Skeletal muscle cell (primary cell): ENCODE results near the gene LIMS1.
"Not testable (repeated sequence)": the region's sequence is repeated elsewhere in the genome, so short reads cannot be mapped to it uniquely, and the experiment has no call there.

Source experiments
- DNase-seq: peaks from one replicate; pipeline ENCODE4 v3.0.0-alpha.2; 2010; ENCODE audit warnings: low read depth
- H3K4me3 ChIP-seq: 2 replicates; pipeline ENCODE4 v1.5.1; 2011; ENCODE audit warnings: low read depth, mild to moderate bottlenecking, control low read depth, low read length, moderate library complexity

The LIMS1 gene, protein sequence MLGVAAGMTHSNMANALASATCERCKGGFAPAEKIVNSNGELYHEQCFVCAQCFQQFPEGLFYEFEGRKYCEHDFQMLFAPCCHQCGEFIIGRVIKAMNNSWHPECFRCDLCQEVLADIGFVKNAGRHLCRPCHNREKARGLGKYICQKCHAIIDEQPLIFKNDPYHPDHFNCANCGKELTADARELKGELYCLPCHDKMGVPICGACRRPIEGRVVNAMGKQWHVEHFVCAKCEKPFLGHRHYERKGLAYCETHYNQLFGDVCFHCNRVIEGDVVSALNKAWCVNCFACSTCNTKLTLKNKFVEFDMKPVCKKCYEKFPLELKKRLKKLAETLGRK

DNA sequence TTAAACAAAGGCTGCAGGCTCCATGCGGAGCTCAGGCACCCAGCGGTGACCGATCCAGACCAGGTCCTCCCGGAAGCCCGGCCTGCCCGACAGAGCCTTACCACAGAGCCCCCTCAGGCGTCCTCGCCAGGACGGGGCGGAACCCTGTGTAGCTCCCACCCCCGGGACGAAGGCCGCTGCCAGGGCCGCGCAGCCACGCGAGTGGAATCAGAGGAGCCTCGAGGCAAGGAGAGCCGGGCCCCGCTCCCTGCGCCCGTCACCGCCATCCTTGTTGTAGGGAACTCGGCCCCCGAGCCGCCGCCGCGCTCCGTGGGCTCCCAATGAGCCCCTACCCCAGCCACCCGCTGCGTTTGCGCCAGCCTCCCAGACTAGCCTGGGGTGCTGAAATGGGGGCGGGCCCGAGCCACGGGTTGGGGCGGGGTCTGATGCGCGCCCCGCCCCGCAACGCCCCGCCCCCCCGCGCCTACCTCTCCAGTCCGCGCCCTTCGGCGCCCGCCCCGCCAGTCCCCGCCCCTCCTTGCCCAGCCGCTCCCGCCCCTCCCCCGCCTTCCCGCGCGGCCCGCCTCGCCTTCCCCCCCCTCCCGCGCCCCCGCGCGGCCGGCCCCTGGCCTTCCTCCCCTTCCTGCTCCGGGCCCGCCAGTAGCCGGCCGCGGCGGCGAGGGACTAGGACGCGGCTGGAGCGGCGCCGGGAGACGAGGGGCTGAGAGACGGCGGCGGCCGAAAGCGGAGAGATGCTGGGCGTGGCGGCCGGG is at the start of gene LIMS1:
Gene LIMS1, plus strand, starts transcription at position 639 of the 752 bp plus-strand sequence. Its CDS starts 93 bp downstream, at position 732.
- peak within 1 kb of the TSS; percentile 76 for H3K4me3 ChIP-seq
- peak; percentile 60 for DNase-seq

DNA sequence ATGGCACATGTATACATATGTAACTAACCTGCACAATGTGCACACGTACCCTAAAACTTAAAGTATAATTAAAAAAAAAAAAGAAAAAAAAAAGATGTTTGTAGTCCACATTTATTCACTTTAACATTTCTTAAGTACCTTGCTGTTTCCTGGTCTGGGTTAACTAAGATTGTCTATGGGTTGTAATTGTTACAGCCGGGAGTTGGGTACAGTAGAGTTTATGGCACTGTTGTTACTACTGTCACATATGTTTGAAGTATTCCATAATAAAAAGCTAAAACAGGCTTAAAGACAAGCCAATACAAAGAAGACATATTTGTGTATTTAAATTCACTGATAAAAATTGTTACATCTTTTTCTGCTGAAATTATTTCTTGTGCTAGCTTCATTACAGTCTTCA is 49.0 kb upstream of the LIMS1 start:
- DNase-seq = no peak
- no peak overlapping the region for H3K4me3 ChIP-seq

DNA sequence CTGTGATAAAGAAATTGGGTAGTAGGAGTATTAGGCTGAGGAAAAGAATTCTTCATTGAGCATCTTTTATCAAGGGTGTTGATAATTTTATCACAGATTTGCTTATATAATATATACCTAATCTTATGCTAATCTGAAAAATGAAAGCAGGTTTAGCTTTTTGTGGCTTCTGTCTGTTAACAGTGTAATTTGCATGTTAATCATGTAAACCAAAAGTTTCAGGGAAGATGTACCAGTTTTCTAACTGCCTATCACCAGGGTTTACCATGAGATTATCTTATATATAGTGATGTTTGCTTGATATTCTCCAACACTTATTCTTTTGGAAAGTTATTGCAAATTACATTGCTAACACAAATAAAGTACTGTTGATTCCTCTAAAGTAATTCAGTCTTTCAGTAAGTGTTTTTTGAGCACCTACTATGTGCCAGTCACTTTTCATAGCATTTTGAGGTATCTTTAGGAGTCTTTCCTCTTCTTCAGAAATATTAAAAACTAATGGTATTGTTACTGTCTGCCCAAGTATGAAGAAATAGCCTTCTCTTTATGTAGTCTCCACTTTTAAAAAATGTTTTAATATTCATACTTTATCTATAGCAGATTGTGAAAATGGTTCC is 43.7 kb upstream of the LIMS1 start:
- DNase-seq = no peak
- no peak overlapping the region for H3K4me3 ChIP-seq

DNA sequence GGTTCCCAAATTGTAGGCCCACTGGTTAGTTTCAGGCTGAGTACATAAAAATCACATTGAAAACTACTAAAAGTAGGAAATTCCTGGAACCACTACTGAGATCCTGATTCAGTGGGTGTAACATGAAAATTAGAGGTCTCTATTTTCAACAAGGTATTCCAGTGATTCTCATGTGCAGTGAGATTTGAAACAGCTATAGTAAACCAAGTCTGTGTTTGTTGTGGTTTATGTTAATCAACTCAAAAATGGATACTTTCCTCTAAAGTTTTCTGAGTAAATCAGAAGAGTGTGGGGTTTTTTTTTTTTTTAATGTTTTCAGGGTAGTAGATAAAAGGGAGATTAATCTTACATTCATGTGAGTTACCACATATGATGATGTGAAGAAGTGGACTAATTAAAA is 42.4 kb upstream of the LIMS1 start:
- no peak for DNase-seq
- H3K4me3 ChIP-seq = no peak overlapping the region

DNA sequence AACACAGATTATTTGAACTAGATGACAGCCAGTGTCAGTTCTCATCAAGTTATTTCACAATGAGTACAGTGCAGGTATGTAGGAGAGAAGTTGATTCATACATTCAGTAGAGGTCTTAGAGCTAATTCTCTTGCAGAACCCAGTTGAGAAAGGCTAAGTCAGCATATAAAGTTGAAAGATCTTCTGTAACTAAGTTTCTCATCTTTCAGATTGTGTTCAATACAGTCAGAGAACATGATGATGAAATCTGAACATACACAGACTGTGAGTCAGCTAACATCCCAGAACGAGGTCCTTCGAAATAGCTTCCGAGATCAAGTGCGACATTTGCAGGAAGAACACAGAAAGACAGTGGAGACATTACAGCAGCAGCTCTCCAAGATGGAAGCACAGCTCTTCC is 41.9 kb upstream of the LIMS1 start:
- H3K4me3 ChIP-seq = no peak overlapping the region
- DNase-seq = peak; percentile 91

DNA sequence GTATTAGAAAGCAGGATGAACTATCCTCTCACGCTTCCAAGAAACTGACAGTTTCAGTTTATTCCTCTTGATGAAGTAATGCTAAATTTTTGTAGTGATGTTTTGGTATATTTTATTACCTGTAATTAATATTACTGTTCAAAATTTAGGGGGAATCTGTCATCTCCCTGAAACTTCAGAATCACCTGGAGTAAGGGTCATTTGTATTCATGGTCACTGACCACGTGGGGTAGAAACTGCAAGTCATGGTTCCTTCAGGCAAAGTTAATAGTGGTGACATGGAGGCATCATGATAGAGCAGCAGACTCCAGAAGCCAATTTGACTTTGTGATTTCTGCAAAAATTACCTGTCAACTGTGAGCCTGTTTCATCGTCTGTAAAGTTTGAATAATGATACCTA is 38.1 kb upstream of the LIMS1 start:
- DNase-seq, H3K4me3 ChIP-seq: not testable (repeated sequence)

DNA sequence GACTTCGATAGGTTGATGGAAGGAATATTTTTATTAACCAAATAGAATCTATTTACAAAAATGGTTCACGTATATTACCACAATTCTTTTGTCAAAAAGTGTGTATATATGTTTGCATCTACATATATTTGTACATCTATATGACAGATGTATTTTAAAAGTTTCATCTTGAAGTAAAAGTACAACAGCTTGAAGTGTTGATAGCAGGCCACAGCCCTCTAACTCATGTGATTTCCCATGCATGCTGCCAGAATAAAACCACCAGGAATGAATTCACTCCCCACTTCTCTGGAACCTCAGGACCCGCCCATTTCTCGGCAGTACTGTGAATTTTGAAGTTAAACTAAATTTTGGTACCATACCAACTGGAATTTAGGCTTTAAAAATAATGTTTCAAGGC is 26.6 kb upstream of the LIMS1 start:
- DNase-seq, H3K4me3 ChIP-seq: not testable (repeated sequence)

DNA sequence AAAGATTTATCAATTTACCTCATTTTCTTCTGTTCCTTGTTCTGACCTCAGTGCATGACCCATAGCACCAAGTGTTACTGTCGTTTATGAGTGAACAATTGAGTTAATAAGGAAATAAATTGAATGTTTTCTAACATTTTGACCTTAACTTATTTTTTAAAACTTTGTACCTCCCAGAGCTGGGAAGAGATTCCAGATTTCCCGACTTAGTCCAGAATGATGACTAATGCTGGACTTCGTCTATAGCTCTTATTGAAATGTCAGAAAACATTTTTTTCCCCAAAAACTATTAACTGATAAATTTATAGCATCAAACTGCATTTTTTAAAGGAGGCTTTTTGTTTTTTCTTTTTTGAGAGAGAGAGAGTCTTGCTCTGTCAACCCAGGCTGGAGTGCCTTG is 21.8 kb upstream of the LIMS1 start:
- H3K4me3 ChIP-seq = not testable (repeated sequence)
- DNase-seq = peak; percentile 7

DNA sequence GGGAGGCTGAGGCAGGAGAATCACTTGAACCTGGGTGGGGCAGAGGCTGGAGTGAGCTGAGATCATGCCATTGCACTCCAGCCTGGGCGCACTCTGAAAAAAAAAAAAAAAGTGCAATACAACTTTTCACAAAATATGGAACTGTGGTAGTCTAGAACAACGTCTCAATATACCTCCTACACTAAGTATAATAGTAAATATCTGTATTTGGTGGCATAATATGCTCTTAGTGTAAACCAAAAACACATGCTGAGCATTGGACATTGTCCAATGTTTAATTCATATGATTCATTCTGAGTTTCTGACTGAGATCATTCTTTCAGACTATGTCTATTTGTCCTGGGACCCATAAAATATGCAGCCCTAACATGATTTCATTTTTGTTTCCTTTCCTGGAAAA is 19.8 kb upstream of the LIMS1 start:
- DNase-seq, H3K4me3 ChIP-seq: not testable (repeated sequence)

DNA sequence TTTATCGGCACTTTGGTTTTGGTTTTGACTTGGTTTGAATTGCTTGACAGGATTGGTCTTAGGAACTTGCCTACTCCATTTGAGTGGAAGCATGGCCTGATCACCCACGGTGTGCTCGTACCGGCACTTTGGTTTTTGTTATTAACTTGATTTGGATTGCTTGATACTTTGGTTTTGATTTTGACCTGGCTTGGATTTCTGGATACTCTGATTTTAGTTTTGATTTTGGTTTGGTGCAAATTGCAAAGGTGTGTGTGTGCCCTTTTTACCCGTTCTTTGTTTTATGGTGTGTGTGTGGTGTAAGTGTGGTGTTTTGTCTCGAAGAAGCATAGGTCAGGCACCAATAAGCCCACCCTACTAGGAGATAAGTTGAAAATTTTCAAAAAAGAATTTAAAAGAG is 9.6 kb upstream of the LIMS1 start:
- DNase-seq = not testable (repeated sequence)

DNA sequence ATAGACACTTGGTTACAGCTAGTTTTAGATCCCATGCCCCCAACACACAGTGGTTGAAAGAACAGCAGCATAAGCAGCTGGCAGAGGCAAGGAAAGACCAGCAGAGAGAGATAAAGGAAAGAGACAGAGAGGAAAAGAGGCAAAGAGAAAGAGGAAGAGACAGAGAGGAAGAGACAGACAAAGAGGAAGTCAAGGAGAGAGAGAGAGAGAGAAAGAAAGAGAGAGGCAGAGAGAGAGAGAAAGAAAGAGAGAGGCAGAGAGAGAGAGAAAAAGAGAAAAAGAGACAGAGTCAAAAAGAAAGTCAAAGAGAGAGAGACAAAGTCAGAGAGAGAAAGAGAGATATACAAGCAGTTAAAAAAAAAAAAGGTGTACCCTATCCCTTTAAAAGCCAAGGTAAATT is 9.0 kb upstream of the LIMS1 start:
- DNase-seq, H3K4me3 ChIP-seq: not testable (repeated sequence)

More for the DNA sequence above, 9.6 kb upstream of the LIMS1 start:
- not testable (repeated sequence) for H3K4me3 ChIP-seq

DNA sequence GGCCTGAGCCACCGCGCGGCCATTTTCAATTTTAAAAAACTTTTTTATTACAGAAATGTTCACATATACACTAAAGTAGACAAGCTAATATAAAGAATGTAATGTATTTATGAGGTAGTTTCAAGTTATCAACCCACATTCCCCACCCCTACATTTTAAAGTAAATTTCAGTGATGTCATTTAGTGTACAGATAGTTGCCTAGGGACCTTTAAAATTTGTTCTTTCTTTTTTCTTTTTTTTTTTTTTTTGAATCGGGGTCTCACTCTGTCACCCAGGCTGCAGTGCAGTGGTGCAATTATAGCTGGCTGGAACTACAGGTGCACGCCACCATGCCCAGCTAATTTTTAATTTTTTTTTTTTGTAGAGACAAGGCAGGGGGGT is 2.6 kb upstream of the LIMS1 start:
- no peak for DNase-seq
- H3K4me3 ChIP-seq = no peak overlapping the region

DNA sequence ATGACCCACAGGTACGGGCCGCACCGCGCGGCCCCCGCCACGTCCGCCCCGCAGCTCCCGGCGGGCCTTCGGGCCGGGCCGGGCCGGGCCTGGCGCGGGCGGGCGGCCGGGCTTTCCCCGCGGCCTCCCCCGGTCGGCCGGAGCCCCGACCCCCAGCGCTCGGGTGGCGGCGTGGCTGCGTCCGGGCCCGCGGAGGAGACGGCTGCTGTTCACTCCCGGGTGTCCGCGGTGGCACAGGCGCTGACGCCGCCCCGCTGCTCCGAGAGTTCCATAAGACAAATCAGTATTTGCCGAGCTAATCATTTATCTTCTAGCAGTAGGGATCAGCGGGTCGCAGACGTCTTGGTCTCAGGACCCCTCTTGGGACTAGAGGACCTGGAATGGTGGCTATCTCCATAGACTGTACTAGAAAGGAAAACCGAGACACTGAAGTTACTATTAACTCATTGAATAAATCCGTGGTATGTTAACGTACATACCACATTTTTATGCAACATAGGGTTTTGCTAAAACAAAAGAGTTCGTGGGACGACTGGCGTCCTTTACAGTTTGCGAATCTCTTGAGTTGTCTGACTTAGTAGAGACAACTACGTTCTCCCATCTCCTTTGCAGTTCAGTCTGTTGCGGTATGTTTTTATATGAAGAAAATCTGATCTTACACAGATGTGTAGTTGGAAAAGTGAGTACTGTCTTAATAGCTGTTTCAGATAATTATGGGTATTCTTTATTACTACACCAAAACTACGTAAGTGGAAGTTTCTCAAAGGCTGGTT is 500 bp downstream of the LIMS1 start:
- peak overlapping the region; percentile 76 for H3K4me3 ChIP-seq
- no peak for DNase-seq

DNA sequence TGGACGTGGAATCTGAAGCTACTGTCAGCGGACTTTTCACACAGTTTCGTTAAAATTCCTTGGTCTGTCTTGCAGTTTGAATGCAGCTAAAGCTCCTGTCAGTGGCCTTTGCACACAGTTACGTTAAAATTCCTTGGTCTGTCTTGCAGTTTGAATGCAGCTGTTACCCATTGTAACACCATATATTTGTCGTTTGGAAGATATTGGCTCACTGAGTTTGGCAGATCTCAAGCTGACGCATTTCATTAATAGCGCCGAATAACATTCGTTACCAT is 1.0 kb downstream of the LIMS1 start:
- no peak for DNase-seq
- H3K4me3 ChIP-seq = peak overlapping the region; percentile 76

DNA sequence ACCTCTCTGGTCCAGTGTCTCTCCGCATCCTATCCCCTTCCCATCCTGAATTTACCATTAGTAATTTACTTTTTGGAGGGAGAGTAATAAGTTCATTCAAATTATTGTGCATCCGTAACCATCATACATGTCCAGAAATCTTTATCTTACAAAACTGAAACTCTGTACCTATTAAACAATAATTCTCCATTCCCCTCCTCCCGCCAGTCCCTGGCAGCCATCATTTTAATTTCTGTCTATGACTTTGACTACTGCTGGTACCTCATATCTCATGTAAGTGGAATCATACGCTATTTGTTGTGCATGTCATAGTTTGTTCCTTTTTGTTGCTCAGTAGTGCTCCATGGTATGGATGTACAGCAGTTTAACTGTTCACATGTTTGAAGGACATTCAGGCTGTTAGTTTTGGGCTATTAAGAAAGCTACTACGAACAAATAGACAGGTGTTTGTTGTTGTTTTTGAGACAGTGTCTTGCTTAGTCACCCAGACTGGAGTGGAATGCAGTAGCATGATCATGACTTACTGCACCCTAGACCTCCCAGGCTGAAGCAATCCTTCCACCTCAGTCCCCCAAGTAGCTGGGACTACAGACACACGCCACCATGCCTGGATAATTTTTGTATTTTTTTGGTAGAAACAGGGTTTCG is 2.0 kb downstream of the LIMS1 start:
- peak overlapping the region; percentile 76 for H3K4me3 ChIP-seq
- no peak for DNase-seq

DNA sequence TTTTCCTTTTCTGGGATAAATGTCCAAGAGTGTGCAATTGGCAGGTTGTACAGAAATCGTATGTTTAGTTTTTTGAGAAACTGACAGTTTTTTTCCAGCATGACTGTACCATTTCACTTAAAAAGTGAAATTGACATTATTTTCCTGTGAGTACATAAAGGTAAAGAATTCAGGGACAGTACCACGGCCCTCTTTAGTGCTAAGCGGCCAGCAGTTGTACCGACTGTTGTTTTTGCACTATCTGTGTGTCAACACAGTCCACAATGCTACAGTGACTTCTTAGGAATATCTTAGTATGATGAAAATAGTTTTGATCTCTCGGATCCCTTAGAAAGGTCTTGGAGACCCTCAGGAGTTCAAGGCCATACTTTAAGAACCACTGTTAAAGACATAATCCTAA is 2.6 kb downstream of the LIMS1 start:
- no peak for DNase-seq
- no peak overlapping the region for H3K4me3 ChIP-seq

DNA sequence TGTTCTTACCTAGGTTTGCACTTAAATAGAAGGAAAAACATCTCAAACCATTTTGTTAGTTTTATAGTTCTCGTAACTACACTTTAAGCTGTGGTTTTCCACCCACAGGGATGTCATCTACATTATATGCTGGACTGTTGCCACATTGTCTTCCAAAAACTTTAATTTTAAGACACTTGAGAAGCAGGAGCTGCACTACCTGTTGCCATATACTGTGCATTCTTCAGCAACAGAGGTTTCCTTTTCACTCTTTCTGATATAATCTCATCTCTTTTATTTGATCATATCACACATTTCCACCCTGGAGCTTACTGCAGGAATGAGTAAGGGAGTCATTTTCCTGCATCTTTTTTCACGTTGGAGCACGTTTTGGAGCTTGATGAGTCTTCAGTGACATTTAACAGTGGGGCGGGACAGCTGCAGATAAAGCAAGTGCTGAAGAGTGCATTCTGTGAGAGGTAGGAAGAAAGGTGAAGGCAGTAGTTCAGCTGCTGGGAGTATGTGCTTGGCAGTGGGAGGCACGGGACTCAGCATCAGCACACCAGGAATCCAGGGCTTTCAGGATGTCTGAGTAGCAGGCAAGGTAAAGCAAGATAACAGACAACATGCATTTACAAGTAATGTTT is 3.8 kb downstream of the LIMS1 start:
- H3K4me3 ChIP-seq = no peak overlapping the region
- DNase-seq = no peak

DNA sequence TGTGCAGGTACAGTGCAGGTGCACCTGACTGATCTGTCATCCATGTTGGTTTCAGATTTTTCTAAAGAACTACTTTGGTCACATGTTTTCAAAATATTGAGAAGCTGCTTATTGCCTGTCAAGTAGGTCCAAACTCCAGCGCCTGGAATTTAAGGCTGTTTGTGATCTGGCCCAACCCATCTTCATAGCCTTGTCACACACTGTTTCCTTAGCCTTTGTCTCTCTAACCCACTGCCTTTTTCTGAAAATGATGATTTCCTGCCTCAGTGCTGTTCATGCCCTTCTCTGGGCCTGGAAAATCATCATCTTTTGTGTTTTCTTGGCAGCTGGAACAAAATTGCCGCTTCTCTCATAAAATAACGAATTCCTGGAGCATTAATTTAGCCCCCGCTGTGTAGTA is 7.2 kb downstream of the LIMS1 start:
- H3K4me3 ChIP-seq = no peak overlapping the region
- DNase-seq = no peak

DNA sequence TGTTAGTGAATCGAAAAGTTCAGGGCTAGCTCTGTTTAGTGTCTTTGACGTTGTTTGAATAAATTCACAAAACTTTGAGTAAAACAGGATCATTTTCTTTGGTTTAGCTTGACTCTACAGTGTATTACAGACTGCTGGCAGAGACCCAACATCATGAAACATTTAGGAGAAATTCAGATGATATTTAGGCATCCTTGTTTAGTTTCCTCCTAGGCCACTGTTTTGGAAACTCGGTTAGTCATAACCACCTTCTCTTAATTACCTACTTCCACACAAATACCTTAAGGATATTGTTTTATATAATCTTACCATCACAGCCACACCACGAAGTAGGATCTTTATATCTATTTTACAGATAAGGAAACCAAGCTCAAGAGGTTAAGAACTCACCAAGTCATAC is 7.8 kb downstream of the LIMS1 start:
- no peak overlapping the region for H3K4me3 ChIP-seq
- no peak for DNase-seq
